SK-MEL-5 (cell line): ENCODE data around the gene CDIP1. TPM values are rescaled to one million over a fixed set of nuclear protein-coding genes. Genes with fewer than 3 reads are reported as not detected.
A peak's percentile ranks its signal among the peaks of the same experiment; 100 is the strongest.
"Not testable (repeated sequence)": the region's sequence is repeated elsewhere in the genome, so short reads cannot be mapped to it uniquely, and the experiment has no call there.

Experiments used
- DNase-seq: peaks from one replicate; pipeline ENCODE4 v3.0.0-alpha.2; 2016; ENCODE audit warnings: low read depth, low spot score
- in situ Hi-C: cut with HindIII; loops from 2 replicates; pipeline ENCODE4 v1.10.0; 2016; ENCODE audit warnings: low sequenced_read_pairs, high pct_unique_total_duplicates, low pct_unique_long_range_greater_than_20kb
- polyA plus RNA-seq, 2 experiments: library from polyadenylated mRNA; depleted of rRNA; stranded (reverse); fragments of >200 nt; gene quantifications; 2 replicates each; pipeline ENCODE4 v1.2.3, GENCODE V29; 2015
- total RNA-seq: library from RNA; depleted of rRNA; stranded (reverse); fragments of >200 nt; shearing (Covaris generic); gene quantifications from 2 replicates; pipeline ENCODE4 v1.2.3, GENCODE V29; 2014; rRNA removed

Gene CDIP1
- total RNA-seq: 8.7 and 9.4 TPM in 2 replicates
- polyA plus RNA-seq (2015; cell fraction: cytosol; rRNA removed): 13.9 and 16.8 TPM in 2 replicates
- 2.0 and 3.0 TPM in 2 replicates for polyA plus RNA-seq (2015; cell fraction: nucleus; rRNA removed)

DNA sequence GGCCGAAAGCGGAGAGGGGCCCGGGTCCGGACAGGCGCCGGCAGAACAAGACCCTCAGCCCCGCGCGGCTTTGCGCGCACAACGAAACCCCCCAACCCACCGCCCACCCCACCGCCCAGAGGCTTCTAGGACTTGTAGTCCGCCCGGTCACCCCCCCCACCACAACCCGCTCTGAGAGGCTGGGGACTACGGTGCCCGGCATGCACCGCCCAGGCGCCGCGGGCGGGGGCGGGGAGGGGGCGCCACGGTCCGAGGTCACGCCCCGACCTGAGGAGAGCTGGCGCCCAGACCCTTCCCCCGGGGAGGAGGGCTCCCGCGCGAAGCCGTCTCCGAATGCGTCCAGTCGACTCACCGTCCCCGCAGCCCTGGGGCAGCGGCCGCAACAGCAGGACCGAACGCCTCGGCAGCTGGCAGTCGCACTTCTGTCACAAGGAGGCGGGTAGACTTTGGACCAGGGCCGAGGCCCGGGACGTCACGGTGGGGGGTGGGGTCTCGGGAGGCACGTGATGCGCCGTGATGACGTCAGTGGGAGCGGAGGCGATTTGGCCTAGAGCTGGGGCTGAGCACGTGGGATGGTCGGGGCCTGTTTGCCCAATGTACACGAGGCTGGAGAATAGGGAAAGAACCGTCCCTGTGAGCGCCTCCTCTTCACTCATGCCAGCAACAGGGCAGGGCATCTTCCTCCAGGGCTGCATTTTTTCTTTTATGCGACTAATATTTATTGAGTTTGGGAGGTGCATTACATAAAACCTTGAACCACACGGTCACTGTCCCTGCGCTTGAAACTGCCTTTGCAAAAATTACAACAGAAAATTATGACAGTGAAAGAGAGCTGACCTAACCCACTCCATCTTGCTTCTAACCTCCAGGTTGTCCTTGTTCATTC is at the start of gene CDIP1:
CDIP1 (minus strand) TSS at position 424 of the 886 bp plus-strand sequence. CDS start 24,643 bp downstream, outside the sequence.
- peak; percentile 84 for DNase-seq
- in situ Hi-C loops: no loop called here

DNA sequence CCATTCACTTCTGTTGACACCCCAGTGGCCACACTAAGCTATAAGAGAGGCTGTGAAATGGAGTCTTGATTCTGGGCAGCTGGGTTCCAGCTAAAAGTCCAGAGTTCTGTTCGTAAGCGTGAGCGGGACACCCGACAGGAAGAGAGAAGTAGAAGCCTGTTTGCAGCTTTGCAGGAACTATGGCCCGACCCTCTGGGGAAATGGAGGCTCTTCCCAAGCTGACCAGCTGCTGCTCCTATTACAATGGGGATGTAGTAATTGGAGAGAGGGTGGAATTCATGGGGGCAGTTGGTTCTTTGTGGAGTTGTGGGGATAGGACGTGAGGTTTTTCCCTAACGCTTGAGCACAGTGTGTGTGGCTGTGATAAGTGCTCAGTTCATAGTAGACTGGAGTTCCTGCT is 47.7 kb upstream of the CDIP1 start:
- no peak for DNase-seq
- in situ Hi-C loops: no loop called here

DNA sequence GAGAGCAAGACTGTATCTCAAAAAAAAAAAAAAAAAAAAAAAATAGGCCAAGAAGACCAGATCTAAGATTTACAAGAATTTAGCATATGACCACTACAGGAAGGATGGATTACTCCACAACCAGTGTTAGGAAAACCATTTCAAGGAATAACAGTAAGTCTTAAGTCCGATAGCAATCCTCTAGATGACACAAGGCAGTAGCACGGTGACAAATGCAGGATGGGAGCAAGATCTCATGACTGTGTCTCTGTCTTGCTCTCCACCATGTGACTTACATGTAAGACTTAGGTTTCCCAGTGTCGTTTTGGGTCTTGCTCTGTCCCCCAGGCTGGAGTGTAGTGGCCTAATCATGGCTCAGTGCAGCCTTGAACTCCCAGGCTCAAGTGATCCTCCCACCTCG is 45.3 kb upstream of the CDIP1 start:
- no peak for DNase-seq
- in situ Hi-C loops: no loop called here

DNA sequence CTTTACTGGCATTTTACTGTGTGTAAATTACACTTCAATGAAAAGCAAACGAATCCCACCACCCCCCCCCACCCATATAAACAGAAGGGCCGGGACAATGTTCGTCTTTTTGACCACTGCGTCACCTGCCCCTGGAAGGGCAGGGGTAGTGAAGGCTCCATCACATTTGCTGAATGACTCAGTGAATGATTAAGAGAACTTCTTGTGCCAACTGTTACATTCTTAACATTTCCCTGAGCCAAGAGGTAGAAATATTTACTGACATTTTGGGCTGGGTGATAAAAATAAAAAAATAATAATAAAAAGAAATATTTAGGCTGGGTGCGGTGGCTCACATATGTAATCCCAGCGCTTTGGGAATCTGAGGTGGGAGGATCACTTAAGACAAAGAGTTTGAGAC is 41.7 kb upstream of the CDIP1 start:
- DNase-seq: no peak

DNA sequence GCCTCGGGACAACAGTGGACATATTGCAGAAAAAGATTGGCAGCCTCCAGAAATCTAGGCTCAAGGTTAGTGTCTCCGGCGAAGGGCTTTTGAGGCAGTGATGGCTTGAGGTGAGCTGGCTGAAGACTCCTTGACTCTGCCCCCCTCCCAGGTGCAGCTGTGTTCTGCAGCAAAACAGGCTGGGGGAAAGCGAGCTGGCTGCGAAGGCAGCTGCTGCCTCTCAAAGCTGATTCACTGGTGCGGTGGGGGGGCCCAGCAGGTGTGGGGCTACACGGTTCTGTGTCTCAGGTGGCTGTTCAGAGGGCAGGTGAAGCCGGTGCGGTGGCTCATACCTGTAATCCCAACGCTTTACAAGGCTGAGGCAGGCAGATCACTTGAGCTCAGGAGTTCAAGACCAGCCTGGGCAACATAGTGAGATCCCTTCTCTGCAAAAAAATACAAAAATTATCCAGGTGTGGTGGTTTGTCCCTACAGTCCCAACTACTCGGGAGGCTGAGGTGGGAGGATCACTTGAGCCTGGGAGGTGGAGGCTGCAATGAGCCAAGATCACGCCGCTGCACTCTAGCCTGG is 40.5 kb upstream of the CDIP1 start:
- in situ Hi-C loops: no loop called here
- DNase-seq: no peak

More for the DNA sequence above, 41.7 kb upstream of the CDIP1 start:
- in situ Hi-C loops: no loop called here

DNA sequence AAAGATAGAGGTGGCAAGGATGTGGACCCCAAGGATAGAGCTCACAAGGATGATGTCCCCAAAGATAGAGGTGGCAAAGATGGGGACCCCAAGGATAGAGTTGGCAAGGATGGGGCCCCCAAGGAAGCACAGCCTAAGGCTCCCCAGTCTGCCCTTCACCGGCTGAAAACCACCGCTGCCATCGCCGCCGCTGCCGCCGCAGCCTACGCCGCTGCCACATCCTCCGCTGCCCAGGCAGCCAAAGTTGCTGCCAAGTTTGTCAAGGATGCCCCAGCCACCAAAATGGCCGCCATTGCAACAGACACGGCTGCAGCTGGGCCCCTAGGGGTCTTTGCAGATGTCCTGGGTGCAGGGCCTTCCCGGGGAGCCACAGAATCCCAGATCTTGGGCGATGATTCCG is 37.4 kb upstream of the CDIP1 start:
- in situ Hi-C loops: no loop called here
- DNase-seq: no peak

DNA sequence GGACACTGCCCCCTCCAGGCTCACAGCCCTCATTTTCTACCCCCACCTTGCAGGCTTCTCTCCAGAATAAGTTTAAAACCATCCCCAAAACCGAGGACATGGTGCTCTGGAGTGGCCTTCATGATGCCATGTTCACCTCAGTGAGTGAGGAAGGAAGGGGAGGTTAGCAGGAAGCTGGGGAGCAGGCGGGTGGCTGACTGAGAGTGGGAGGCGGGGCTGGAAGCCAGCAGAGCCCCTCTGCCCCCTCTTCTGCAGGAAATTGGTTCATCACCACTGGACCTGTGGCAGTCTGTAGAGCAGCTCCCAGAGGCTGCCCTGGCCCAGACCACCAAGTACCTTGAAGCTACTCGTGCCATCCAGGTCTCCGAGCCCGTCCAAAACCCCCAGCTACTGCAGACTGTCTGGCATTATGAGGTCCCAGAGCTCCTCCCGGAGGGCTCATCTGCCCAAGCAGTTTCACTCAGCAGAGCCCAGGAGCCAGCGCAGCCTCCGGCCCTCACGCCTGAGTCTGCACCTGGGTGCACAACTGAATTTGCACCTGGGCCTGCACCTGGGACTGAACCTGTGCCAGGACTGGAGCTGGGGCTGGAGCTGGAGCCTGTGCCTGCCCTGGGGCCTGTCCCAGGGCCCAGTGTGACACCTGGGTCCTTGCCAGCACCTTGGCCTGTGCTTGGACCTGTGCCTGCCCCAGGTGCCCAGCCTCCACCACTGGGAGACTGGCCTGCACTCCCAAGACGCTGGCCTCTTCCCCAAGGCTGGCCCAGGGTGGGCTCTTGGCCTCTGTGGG is 36.5 kb upstream of the CDIP1 start:
- in situ Hi-C loops: no loop called here
- no peak for DNase-seq

DNA sequence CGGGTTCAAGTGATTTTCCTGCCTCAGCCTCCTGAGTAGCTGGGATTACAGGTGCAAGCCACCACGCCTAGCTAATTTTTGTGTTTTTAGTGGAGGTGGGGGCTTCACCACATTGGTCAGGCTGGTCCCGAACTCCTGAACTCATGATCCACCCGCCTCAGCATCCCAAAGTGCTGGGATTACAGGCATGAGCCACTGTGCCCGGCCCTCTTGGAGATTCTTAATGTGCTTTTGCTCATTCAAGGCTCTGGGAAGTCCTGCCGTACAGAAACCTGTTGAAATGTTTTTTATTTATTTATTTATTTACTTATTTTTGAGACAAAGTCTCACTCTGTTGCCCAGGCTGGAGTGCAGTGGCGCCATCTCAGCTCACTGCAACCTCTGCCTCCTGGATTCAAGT is 35.4 kb upstream of the CDIP1 start:
- DNase-seq: not testable (repeated sequence)

DNA sequence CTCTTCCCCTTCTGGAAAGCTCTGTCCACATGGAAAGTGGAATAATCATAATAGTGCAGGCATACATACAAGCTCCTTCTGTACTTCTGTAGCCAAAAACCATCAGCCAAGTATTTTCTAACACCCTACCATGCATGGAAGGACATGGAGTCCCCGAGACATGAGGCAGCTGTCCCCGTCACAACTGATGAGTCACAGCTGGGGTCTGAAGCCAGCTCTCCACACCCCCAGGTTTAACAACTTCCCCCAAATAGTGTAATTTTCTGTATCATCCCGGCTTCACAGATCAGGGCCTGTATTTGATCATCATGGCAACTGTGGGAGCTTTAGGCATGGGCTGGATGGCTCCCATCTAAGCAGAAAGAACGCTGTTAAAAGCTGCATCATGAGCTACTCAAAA is 34.1 kb upstream of the CDIP1 start:
- in situ Hi-C loops: no loop called here
- no peak for DNase-seq

More for the DNA sequence above, 35.4 kb upstream of the CDIP1 start:
- in situ Hi-C loops: not testable (repeated sequence)

DNA sequence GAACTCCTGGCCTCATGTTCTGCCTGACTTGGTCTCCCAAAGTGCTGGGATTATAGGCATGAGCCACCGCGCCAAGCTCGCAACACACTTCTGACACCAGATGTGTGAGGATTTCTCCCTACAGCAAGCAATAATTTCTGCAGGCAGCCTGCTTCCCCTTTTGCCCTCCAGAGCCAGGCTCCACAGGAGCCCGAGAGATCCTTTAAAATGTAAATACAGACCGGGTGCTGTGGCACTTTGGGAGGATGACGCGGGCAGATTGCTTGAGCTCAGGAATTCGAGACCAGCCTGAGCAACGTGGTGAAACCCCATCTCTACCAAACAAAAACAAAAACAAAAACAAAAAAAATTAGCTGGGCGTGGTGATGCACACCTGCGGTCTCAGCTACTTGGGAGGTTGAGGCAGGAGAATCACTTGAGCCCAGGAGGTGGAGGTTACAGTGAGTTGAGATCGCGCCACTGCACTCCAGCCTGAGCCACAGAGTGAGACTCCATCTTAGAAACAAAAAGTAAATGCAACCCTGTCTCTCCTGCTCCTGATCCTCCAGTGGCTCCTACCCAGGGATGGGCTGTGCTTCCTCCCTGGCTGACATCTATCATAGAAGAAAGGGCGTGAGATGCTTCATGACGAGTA is 32.2 kb upstream of the CDIP1 start:
- in situ Hi-C loops: no loop called here
- DNase-seq: no peak

DNA sequence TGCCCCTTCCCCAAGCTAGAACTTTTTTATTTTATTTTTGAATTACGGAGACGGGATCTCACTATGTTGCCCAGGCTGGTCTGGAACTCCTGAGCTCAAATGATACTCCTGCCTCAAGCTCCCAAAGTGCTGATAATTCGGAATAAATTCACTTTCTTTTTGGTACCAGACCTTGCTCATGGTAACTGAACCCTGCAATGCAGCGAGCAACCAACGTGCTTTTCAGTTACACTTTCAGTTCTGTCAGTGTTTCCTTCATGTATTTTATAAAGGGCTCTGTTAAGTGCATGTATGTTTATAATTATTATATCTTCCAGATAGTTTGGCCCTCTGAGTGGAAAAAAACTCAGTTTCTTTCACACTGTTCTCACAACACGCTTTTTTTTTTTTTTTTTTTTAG is 31.5 kb upstream of the CDIP1 start:
- in situ Hi-C loops: no loop called here
- no peak for DNase-seq

DNA sequence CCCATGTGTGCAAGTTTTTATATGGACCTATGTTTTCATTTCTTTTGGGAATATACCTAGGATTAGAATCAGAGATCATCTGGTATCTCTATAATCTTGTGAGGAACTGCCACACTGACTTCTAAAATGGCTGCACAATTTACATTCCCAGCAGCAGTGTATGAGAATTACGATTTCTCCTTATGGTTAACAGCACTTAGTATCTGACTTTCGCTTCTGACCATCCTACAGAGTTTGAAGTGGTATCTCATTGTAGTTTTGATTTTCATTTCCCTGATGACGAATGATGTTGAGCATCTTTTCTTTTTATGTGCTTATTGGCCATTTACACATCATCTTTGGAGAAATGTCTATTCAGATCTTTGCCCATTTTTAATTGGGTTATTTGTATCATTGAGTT is 27.6 kb upstream of the CDIP1 start:
- no peak for DNase-seq
- in situ Hi-C loops: no loop called here

DNA sequence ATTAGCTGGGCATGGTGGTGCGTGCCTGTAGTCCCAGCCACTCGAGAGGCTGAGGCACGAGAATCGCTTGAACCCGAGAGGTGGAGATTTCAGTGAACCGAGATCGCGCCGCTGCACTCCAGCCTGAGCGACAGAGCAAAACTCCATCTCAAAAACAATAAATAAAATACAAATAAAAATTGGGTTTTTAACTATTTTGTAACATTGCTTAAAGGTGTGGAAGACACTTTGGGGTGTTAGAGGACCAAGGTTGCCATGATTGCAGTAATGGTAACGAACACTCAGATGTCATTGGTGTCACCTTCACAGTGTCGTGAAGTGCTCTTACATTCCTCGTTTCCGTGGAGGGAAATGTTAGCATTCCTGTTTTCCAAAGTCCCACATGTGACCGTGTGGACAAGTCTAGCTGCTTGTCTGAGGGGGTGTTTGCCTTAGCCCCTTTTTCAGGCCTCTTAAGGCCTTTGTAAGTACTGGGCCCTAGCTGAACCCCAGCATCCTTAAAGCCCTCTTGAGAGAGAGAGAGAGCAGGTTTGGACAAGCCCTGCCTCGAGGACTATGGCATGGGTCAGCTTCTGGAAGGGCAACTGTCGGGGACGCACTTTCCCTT is 26.2 kb upstream of the CDIP1 start:
- in situ Hi-C loops: no loop called here
- DNase-seq: no peak

DNA sequence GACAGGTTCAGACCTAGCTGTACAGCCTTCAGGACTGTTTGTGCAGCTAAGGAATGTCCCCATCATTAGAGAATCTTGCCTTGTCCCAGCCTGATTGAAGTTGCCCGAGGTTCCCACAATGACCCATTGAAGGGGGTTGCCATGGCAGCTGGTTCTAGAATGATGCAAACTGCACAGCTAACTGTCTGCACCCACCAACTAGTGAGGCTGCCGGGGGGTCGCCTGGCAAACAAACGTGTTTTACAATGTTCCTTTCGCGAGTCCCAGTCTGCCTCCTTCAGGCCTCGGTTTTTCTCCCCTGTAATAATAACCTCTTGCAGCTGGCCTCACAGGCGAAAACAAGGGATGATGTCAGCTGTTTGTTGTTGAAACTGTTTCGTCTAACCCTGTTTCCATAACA is 23.0 kb upstream of the CDIP1 start:
- in situ Hi-C loops: no loop called here
- DNase-seq: no peak

DNA sequence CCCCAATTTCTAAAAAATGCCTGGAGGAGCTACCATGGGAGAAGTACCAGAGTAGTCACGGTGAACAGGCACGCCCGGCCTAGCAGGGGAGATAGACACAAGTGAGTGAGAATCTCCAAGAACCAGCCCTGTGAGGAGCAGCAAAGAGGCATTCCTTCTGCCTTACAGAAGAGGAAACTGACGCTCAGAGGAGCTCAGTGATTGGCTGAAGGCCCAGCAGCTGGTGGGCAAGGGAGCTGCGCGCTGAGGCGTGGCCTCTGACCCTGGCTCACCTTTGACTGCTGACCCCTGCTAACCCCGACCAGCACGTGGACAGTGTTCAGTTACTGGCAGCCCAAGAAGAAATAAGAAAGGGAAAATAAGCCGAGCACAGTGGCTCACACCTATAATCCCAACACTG is 19.4 kb upstream of the CDIP1 start:
- no peak for DNase-seq
- in situ Hi-C loops: no loop called here

DNA sequence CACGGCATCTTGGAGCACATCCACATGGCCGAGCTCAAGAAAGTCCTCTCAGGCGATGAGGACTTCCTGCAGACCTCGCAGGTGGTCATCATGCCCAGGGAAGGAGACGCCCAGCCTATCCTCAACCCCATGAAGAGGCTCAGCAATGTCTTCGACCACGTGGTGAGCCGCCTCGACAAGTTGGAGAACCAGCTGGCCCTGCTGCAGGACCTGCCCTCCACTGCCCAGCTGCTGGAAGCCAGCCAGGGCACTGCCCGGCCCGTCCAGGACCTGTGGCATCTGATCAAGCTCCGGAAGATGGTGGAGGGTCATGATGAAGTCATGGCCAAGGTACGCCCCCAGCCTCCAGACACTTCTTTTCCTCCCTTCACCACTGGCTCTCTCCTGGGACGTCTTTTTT is 18.0 kb upstream of the CDIP1 start:
- in situ Hi-C loops: no loop called here
- DNase-seq: no peak

DNA sequence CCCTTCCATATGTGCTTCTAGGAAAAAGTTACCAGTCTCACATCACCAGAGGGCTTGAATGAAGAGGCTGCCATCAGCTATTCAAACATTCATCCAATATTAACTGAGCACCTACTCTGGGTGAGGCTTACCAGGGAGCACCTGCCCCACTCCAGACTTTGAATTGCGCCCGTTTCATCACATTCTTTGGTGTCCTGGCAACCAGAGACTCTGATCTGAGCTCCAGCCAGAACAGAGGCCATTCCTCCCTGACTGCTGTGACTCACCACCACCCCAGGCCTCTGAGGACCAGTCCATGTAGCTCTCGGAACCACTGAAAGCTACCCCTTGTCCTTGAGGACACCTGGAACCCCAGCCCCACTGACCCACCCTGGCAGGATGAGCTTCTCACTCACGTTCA is 17.5 kb upstream of the CDIP1 start, which contains the start of gene C16orf96:
C16orf96 (plus strand) TSS at position 229 of the 400 bp plus-strand sequence; CDS start at position 379, 150 bp downstream.
- in situ Hi-C loops: no loop called here
- no peak for DNase-seq
